Measurements from ENCODE around the gene ZKSCAN1. TPM values are rescaled to one million over a fixed set of nuclear protein-coding genes. Genes with fewer than 3 reads are reported as not detected.

The ZKSCAN1 gene
- total RNA-seq, 1 experiment from 2014 or later: 29.8 TPM

- no peak overlapping the region for H2BK20ac ChIP-seq (ENCODE audit: low read depth, low read length, poor library complexity, severe bottlenecking)
- no peak overlapping the region for H2BK12ac ChIP-seq (ENCODE audit: insufficient read length, low read depth, low read length)
- H4K91ac ChIP-seq (ENCODE audit: insufficient read length, low read depth, low read length): no peak overlapping the region
- H3K9ac ChIP-seq (ENCODE audit: extremely low read depth, insufficient read length, low read length): peak overlapping the region; percentile 84
- Mint-ChIP-seq H3K27ac (peak overlapping the region; percentile 29 to 89 (median 87)), H3K27me3 (ENCODE audit: low read depth) (peaks cover 6% of the 10 kb centered on the region), H3K36me3 (ENCODE audit: insufficient read depth in 1 of 3, low read depth in 3 of 3) (peaks cover 4 to 17% (median 8%) of the 10 kb centered on the region in 3 experiments; a peak in 5 of 7 replicates), H3K4me1 (peaks cover 11 to 20% of the 10 kb centered on the region in 2 experiments), H3K4me3 (peak overlapping the region; percentile 91 to 92), H3K9me3 (no peaks in the 10 kb centered on the region)
- H3K79me2 ChIP-seq (ENCODE audit: insufficient read depth, low read length): peaks cover 22% of the 10 kb centered on the region
- no peaks in the 10 kb centered on the region for H3K9me3 ChIP-seq (ENCODE audit: control insufficient read depth, low read depth, low read length)
- TF ChIP-seq CTCF (conservative IDR thresholded peaks at IDR 0.05): no peak
- H3K14ac ChIP-seq (ENCODE audit: insufficient read depth, low read length): peak overlapping the region; percentile 95; the same call in 1 of the 2 replicates
- peak overlapping the region; percentile 99 for H3K4me2 ChIP-seq (ENCODE audit: insufficient read depth, insufficient read length, low read length)
- DNase-seq: no peak
- H3K4me1 ChIP-seq (ENCODE audit: insufficient read depth, low read length): no peaks in the 10 kb centered on the region
- H4K20me1 ChIP-seq (ENCODE audit: control insufficient read depth, insufficient read depth, insufficient read length): no peaks in the 10 kb centered on the region
- no peak overlapping the region for H2BK5ac ChIP-seq (ENCODE audit: insufficient read length, low read length)
- no peak overlapping the region for H3K4ac ChIP-seq (ENCODE audit: low read depth, low read length)
- H3K27me3 ChIP-seq (ENCODE audit: insufficient read depth, low read length): no peaks in the 10 kb centered on the region
- H2BK120ac ChIP-seq (ENCODE audit: low read depth, low read length, poor library complexity, severe bottlenecking): no peak overlapping the region
- H3T11ph ChIP-seq (ENCODE audit: low read length): no peak overlapping the region
- peak overlapping the region; percentile 85 for H3K18ac ChIP-seq (ENCODE audit: insufficient read length, low read depth, low read length)
- no peak overlapping the region for H2AFZ ChIP-seq (ENCODE audit: low read length)
- H2AK5ac ChIP-seq (ENCODE audit: insufficient read length, low read length): no peak overlapping the region
- H3K79me1 ChIP-seq (ENCODE audit: insufficient read depth, low read depth, low read length, poor library complexity, severe bottlenecking): peaks cover 7% of the 10 kb centered on the region
- no peak overlapping the region for H2BK15ac ChIP-seq (ENCODE audit: low read depth, low read length)
- peaks cover 5% of the 10 kb centered on the region for H3K23me2 ChIP-seq (ENCODE audit: insufficient read length, low read depth, low read length, poor library complexity, severe bottlenecking)
- H4K5ac ChIP-seq (ENCODE audit: insufficient read length, low read depth, low read length): no peak overlapping the region
- no peak overlapping the region for H4K8ac ChIP-seq (replicated peaks; ENCODE audit: insufficient read length, low read depth, low read length)
- H3K23ac ChIP-seq (ENCODE audit: insufficient read length, low read depth, low read length): no peak overlapping the region
- WGBS (ENCODE audit: extremely low coverage, insufficient read length, low lambda C conversion rate): no CpG with 5 or more reads among the region's 11 CpGs
- H3K56ac ChIP-seq (ENCODE audit: insufficient read length, low read depth, low read length): no peak overlapping the region
- H3K27ac ChIP-seq (ENCODE audit: insufficient read length, low read depth, low read length): no peak overlapping the region
Observed at GRCh38 chr7:100016215-100016901, 962 bp downstream of the ZKSCAN1 start.

Data from H9 (cell line).